ENCODE data around the gene SENP8.
A peak's percentile ranks its signal among the peaks of the same experiment; 100 is the strongest.

The SENP8 gene

GRCh38 chr15:72077950-72078349 is 40.3 kb upstream of the SENP8 start:
- DNase-seq (ENCODE audit: low spot score) (no peak), ATAC-seq (ENCODE audit: low read depth) (no peak)
- TF ChIP-seq CTCF (IDR thresholded peaks at IDR 0.05; ENCODE audit: poor library complexity, severe bottlenecking) = no peak
- Histone ChIP-seq H3K36me3 (ENCODE audit: low read depth) (no peaks in the 10 kb centered on the region), H3K27ac (ENCODE audit: poor library complexity, severe bottlenecking) (no peak overlapping the region), H3K4me3 (ENCODE audit: severe bottlenecking) (no peak overlapping the region), H3K9me3 (ENCODE audit: severe bottlenecking) (no peaks in the 10 kb centered on the region), H3K4me1 (ENCODE audit: insufficient read depth, poor library complexity, severe bottlenecking) (no peaks in the 10 kb centered on the region), H3K27me3 (ENCODE audit: insufficient read depth, poor library complexity, severe bottlenecking) (no peaks in the 10 kb centered on the region)

GRCh38 chr15:72078887-72079286 is 39.3 kb upstream of the SENP8 start:
- Histone ChIP-seq H3K27ac (ENCODE audit: poor library complexity, severe bottlenecking) (no peak overlapping the region), H3K36me3 (ENCODE audit: low read depth) (no peaks in the 10 kb centered on the region), H3K4me3 (ENCODE audit: severe bottlenecking) (no peak overlapping the region), H3K9me3 (ENCODE audit: severe bottlenecking) (no peaks in the 10 kb centered on the region), H3K27me3 (ENCODE audit: insufficient read depth, poor library complexity, severe bottlenecking) (no peaks in the 10 kb centered on the region), H3K4me1 (ENCODE audit: insufficient read depth, poor library complexity, severe bottlenecking) (no peaks in the 10 kb centered on the region)
- no peak for TF ChIP-seq CTCF (IDR thresholded peaks at IDR 0.05; ENCODE audit: poor library complexity, severe bottlenecking)
- ATAC-seq (ENCODE audit: low read depth) = no peak
- DNase-seq (ENCODE audit: low spot score) = no peak

GRCh38 chr15:72082176-72082575 is 36.0 kb upstream of the SENP8 start:
- DNase-seq (ENCODE audit: low spot score) (no peak), ATAC-seq (ENCODE audit: low read depth) (no peak)
- Histone ChIP-seq H3K4me1 (ENCODE audit: insufficient read depth, poor library complexity, severe bottlenecking) (no peaks in the 10 kb centered on the region), H3K27me3 (ENCODE audit: insufficient read depth, poor library complexity, severe bottlenecking) (no peaks in the 10 kb centered on the region), H3K4me3 (ENCODE audit: severe bottlenecking) (no peak overlapping the region), H3K27ac (ENCODE audit: poor library complexity, severe bottlenecking) (no peak overlapping the region), H3K36me3 (ENCODE audit: low read depth) (no peaks in the 10 kb centered on the region), H3K9me3 (ENCODE audit: severe bottlenecking) (no peaks in the 10 kb centered on the region)
- no peak for TF ChIP-seq CTCF (IDR thresholded peaks at IDR 0.05; ENCODE audit: poor library complexity, severe bottlenecking)

GRCh38 chr15:72086010-72086697 is 32.0 kb upstream of the SENP8 start:
- DNase-seq (ENCODE audit: low spot score) (no peak), ATAC-seq (ENCODE audit: low read depth) (0 out of 3 replicates have a peak, but pooled peaks have one; percentile 25)
- no peaks in the 10 kb centered on the region for H3K4me1 ChIP-seq (ENCODE audit: insufficient read depth, poor library complexity, severe bottlenecking)
- H3K36me3 ChIP-seq (ENCODE audit: low read depth) = peaks cover 8% of the 10 kb centered on the region
- no peaks in the 10 kb centered on the region for H3K9me3 ChIP-seq (ENCODE audit: severe bottlenecking)
- H3K27ac ChIP-seq (ENCODE audit: poor library complexity, severe bottlenecking) = no peak overlapping the region
- H3K27me3 ChIP-seq (ENCODE audit: insufficient read depth, poor library complexity, severe bottlenecking) = no peaks in the 10 kb centered on the region
- no peak overlapping the region for H3K4me3 ChIP-seq (ENCODE audit: severe bottlenecking)
- no peak for TF ChIP-seq CTCF (IDR thresholded peaks at IDR 0.05; ENCODE audit: poor library complexity, severe bottlenecking)

GRCh38 chr15:72086920-72087648 is 31.1 kb upstream of the SENP8 start:
- no peak overlapping the region for H3K27ac ChIP-seq (ENCODE audit: poor library complexity, severe bottlenecking)
- no peaks in the 10 kb centered on the region for H3K27me3 ChIP-seq (ENCODE audit: insufficient read depth, poor library complexity, severe bottlenecking)
- ATAC-seq (ENCODE audit: low read depth) = no peak
- peaks cover 8% of the 10 kb centered on the region for H3K36me3 ChIP-seq (ENCODE audit: low read depth)
- no peaks in the 10 kb centered on the region for H3K4me1 ChIP-seq (ENCODE audit: insufficient read depth, poor library complexity, severe bottlenecking)
- no peaks in the 10 kb centered on the region for H3K9me3 ChIP-seq (ENCODE audit: severe bottlenecking)
- H3K4me3 ChIP-seq (ENCODE audit: severe bottlenecking) = no peak overlapping the region
- DNase-seq (ENCODE audit: low spot score) = no peak
- no peak for TF ChIP-seq CTCF (IDR thresholded peaks at IDR 0.05; ENCODE audit: poor library complexity, severe bottlenecking)

Measured in RWPE2 (cell line).